IMR-90 (cell line): ENCODE measurements around the gene ATP5MC3. TPM values are rescaled to one million over a fixed set of nuclear protein-coding genes. Genes with fewer than 3 reads are reported as not detected.

Source experiments
- ATAC-seq: fragments of 200-7000 bp; cut with Tn5 transposase; 2 replicates; pipeline ENCODE4 v1.9.1; 2020; ENCODE audit warnings: low read depth, mild to moderate bottlenecking, moderate library complexity
- BruUV-seq: library from RNA; stranded (reverse); fragments of 400-500 nt; replicated peaks from 2 replicates; lab custom pipeline; 2021; lab: Mats Ljungman, UMichigan
- CTCF ChIA-PET: fragments of 300-600 bp; formaldehyde crosslinking; extraction: SDS; loops from one replicate; lab custom pipeline; 2021; ENCODE audit warnings: antibody characterized with exemption; lab: Yijun Ruan, JAX
- POLR2A ChIA-PET: fragments of 300-600 bp; sonication (Branson Sonifier 250); formaldehyde crosslinking; loops from one replicate; lab custom pipeline; 2022; ENCODE audit warnings: antibody characterized with exemption; ENCODE audit not compliant: unreplicated experiment; lab: Charles Lee
- DNase-seq: peaks from one replicate; pipeline ENCODE4 v3.0.0; 2013
- H2AFZ ChIP-seq: replicated peaks from 2 replicates; pipeline ENCODE3; 2013; ENCODE audit warnings: low read length, mild to moderate bottlenecking; ENCODE audit not compliant: poor library complexity
- H2AK5ac ChIP-seq: 2 replicates; pipeline ENCODE4 v1.6.1; 2013; ENCODE audit warnings: low read depth, low read length, inconsistent platforms
- H2AK9ac ChIP-seq: replicated peaks from 2 replicates; pipeline ENCODE3; 2013; ENCODE audit warnings: mild to moderate bottlenecking, low read depth, low read length, moderate library complexity; ENCODE audit not compliant: poor library complexity
- H2BK120ac ChIP-seq: 2 replicates; pipeline ENCODE4 v1.6.1; 2013; ENCODE audit warnings: low read depth, low read length, inconsistent platforms
- H2BK15ac ChIP-seq: 3 replicates; pipeline ENCODE4 v1.6.1; 2013; ENCODE audit warnings: low read depth, low read length, inconsistent platforms
- H2BK20ac ChIP-seq: 2 replicates; pipeline ENCODE4 v1.6.1; 2013; ENCODE audit warnings: low read depth, mild to moderate bottlenecking, inconsistent platforms, low read length, moderate library complexity
- H2BK5ac ChIP-seq: 2 replicates; pipeline ENCODE4 v1.6.1; 2013; ENCODE audit warnings: mild to moderate bottlenecking, low read depth, low read length, inconsistent platforms; ENCODE audit not compliant: poor library complexity, severe bottlenecking
- H3K14ac ChIP-seq: replicated peaks from 2 replicates; pipeline ENCODE4 v1.6.1; 2013; ENCODE audit warnings: low read depth, low read length, inconsistent platforms
- H3K18ac ChIP-seq: 2 replicates; pipeline ENCODE4 v1.6.1; 2013; ENCODE audit warnings: low read depth, low read length, control low read depth
- H3K23ac ChIP-seq: 2 replicates; pipeline ENCODE4 v1.6.1; 2013; ENCODE audit warnings: low read depth, low read length, inconsistent platforms
- H3K27ac ChIP-seq: 2 replicates; pipeline ENCODE4 v1.5.1; 2013; ENCODE audit warnings: mild to moderate bottlenecking, control low read depth, low read length; ENCODE audit not compliant: insufficient read depth
- H3K27me3 ChIP-seq: 2 replicates; pipeline ENCODE4 v1.6.1; 2013; ENCODE audit warnings: low read length; ENCODE audit not compliant: control insufficient read depth, insufficient read depth
- H3K36me3 ChIP-seq: 2 replicates; pipeline ENCODE4 v1.6.1; 2013; ENCODE audit warnings: low read length, mixed read lengths; ENCODE audit not compliant: control insufficient read depth, insufficient read depth
- H3K4ac ChIP-seq: 2 replicates; pipeline ENCODE4 v1.6.1; 2013; ENCODE audit warnings: low read depth, low read length, inconsistent platforms
- H3K4me1 ChIP-seq: 2 replicates; pipeline ENCODE4 v1.6.1; 2013; ENCODE audit warnings: low read length, mixed read lengths; ENCODE audit not compliant: control insufficient read depth, insufficient read depth
- H3K4me2 ChIP-seq: 2 replicates; pipeline ENCODE4 v1.6.1; 2013; ENCODE audit warnings: low read depth, mild to moderate bottlenecking, control low read depth, low read length, moderate library complexity
- H3K4me3 ChIP-seq: 2 replicates; pipeline ENCODE4 v1.5.1; 2013; ENCODE audit warnings: low read depth, mild to moderate bottlenecking, control low read depth, low read length, moderate library complexity; ENCODE audit not compliant: insufficient read depth
- H3K56ac ChIP-seq: 2 replicates; pipeline ENCODE4 v1.6.1; 2013; ENCODE audit warnings: low read length, inconsistent platforms; ENCODE audit not compliant: insufficient read depth; ENCODE audit errors: extremely low read depth
- H3K79me1 ChIP-seq, 2 experiments: 2 replicates each; pipeline ENCODE4 v1.6.1; 2013; ENCODE audit warnings: low read length in 2 of 2, inconsistent platforms in 1 of 2, low read depth in 1 of 2
- H3K9ac ChIP-seq: 2 replicates; pipeline ENCODE4 v1.6.1; 2013; ENCODE audit warnings: low read depth, low read length, control low read depth
- H3K9me1 ChIP-seq: 2 replicates; pipeline ENCODE4 v1.6.1; 2013; ENCODE audit warnings: low read length, inconsistent platforms; ENCODE audit not compliant: insufficient read depth
- H3K9me3 ChIP-seq: 2 replicates; pipeline ENCODE4 v1.6.1; 2013; ENCODE audit warnings: low read length; ENCODE audit not compliant: control insufficient read depth, insufficient read depth
- H4K20me1 ChIP-seq: 2 replicates; pipeline ENCODE4 v1.6.1; 2013; ENCODE audit warnings: low read length, inconsistent platforms; ENCODE audit not compliant: insufficient read depth
- H4K5ac ChIP-seq: 2 replicates; pipeline ENCODE4 v1.6.1; 2013; ENCODE audit warnings: mild to moderate bottlenecking, low read depth, low read length, control low read depth
- H4K8ac ChIP-seq, 2 experiments: 2 replicates each; pipeline ENCODE4 v1.6.1; 2013; ENCODE audit warnings: low read depth in 2 of 2, low read length in 2 of 2, control low read depth in 1 of 2, inconsistent platforms in 1 of 2
- H4K91ac ChIP-seq: 2 replicates; pipeline ENCODE4 v1.6.1; 2013; ENCODE audit warnings: low read depth, low read length, inconsistent platforms; ENCODE audit not compliant: insufficient read depth
- BHLHE40 ChIP-seq: fragments of 150-350 bp; IDR thresholded peaks from 2 replicates; pipeline ENCODE4 v1.6.1; 2016; ENCODE audit warnings: mild to moderate bottlenecking, low read depth, low read length
- CEBPB ChIP-seq: IDR thresholded peaks from 2 replicates; pipeline ENCODE4 v1.6.1; 2012; ENCODE audit warnings: low read depth, low read length, improper control_type of control experiment
- CHD1 ChIP-seq: IDR thresholded peaks from 2 replicates; pipeline ENCODE4 v1.6.1; 2012; ENCODE audit warnings: low read depth, low read length, improper control_type of control experiment
- FOS ChIP-seq: fragments of 150-350 bp; IDR thresholded peaks from 2 replicates; pipeline ENCODE4 v1.6.1; 2016; ENCODE audit warnings: low read depth, low read length
- MAFK ChIP-seq: IDR thresholded peaks from 2 replicates; pipeline ENCODE4 v1.6.1; 2012; ENCODE audit warnings: low read depth, low read length, improper control_type of control experiment
- MAZ ChIP-seq: IDR thresholded peaks from 2 replicates; pipeline ENCODE4 v1.6.1; 2012; ENCODE audit warnings: low read depth, mild to moderate bottlenecking, low read length, improper control_type of control experiment, moderate library complexity, borderline replicate concordance
- MXI1 ChIP-seq: IDR thresholded peaks from 2 replicates; pipeline ENCODE4 v1.6.1; 2012; ENCODE audit warnings: low read depth, mild to moderate bottlenecking, low read length, moderate library complexity, borderline replicate concordance
- NFE2L2 ChIP-seq: fragments of 150-350 bp; IDR thresholded peaks from 2 replicates; pipeline ENCODE4 v1.6.1; 2016; ENCODE audit warnings: low read depth, mild to moderate bottlenecking, low read length
- POLR2A ChIP-seq: IDR thresholded peaks from 2 replicates; pipeline ENCODE4 v1.6.1; 2012; ENCODE audit warnings: mild to moderate bottlenecking, low read depth, low read length
- RAD21 ChIP-seq: IDR thresholded peaks from 2 replicates; pipeline ENCODE4 v1.6.1; 2012; ENCODE audit warnings: low read length, improper control_type of control experiment
- RCOR1 ChIP-seq: IDR thresholded peaks from 2 replicates; pipeline ENCODE4 v1.6.1; 2012; ENCODE audit warnings: mild to moderate bottlenecking, low read length, improper control_type of control experiment; ENCODE audit not compliant: insufficient replicate concordance
- RFX5 ChIP-seq: IDR thresholded peaks from 2 replicates; pipeline ENCODE4 v1.8.0; 2012; ENCODE audit warnings: low read depth, mild to moderate bottlenecking, low read length, moderate library complexity
- SMC3 ChIP-seq: fragments of 150-350 bp; IDR thresholded peaks from 2 replicates; pipeline ENCODE4 v1.6.1; 2016; ENCODE audit warnings: low read depth, mild to moderate bottlenecking, antibody characterized with exemption, low read length, moderate library complexity
- WGBS, 2 experiments: methylation state at CpG; one replicate each; pipeline versions ENCODE4 v1.1.5 to v1.1.7; 2013; ENCODE audit warnings: missing lambda C conversion rate in 2 of 2; ENCODE audit not compliant: insufficient read length in 1 of 2; ENCODE audit errors: extremely low coverage in 2 of 2; 5-methylcytosine and 5-hydroxymethylcytosine counted together
- dilution Hi-C: fragments of 300-500 bp; cut with HindIII; formaldehyde crosslinking; loops from one replicate; pipeline ENCODE4 v1.14.3; 2018; ENCODE audit warnings: low sequenced_read_pairs; ENCODE audit not compliant: unreplicated experiment
- in situ Hi-C: fragments of 300-500 bp; cut with MboI; formaldehyde crosslinking; loops from 3 replicates; pipeline ENCODE4 v1.14.3; 2019; ENCODE audit warnings: low sequenced_read_pairs, inconsistent platforms, mixed read lengths
- intact Hi-C: fragments of 100-400 bp; cut with micrococcal nuclease; formaldehyde crosslinking; loops from 2 replicates; pipeline ENCODE4 v1.10.0; 2022
- polyA plus RNA-seq, 3 experiments: library from polyadenylated mRNA; depleted of rRNA; stranded (reverse); fragments of >200 nt; gene quantifications; 2 replicates each; pipeline ENCODE4 v1.2.3, GENCODE V29; 2012; ENCODE audit warnings: low replicate concordance in 1 of 3
- total RNA-seq: library from RNA; depleted of rRNA; stranded (reverse); fragments of >200 nt; gene quantifications from 2 replicates; pipeline ENCODE4 v1.2.3, GENCODE V29; 2012
- TF ChIP-seq, protein P1 (sequence below): fragments of 150-350 bp; IDR thresholded peaks from 2 replicates; pipeline ENCODE4 v1.6.1; 2017; ENCODE audit warnings: mild to moderate bottlenecking, antibody characterized with exemption, low read length, low read depth
- TF ChIP-seq, protein P2 (sequence below): fragments of 150-350 bp; IDR thresholded peaks from 2 replicates; pipeline ENCODE4 v1.6.1; 2016; ENCODE audit warnings: low read depth, mild to moderate bottlenecking, low read length, moderate library complexity, borderline replicate concordance
- TF ChIP-seq, protein P3 (sequence below): conservative IDR thresholded peaks from 2 replicates; pipeline ENCODE4 v1.5.1; 2012; ENCODE audit warnings: mild to moderate bottlenecking, low read depth, low read length, improper control_type of control experiment

Gene ATP5MC3
- total and polyA plus RNA-seq, 2 of the 4 experiments (the other 2 are of a cell fraction): 167 to 365 TPM

DNA sequence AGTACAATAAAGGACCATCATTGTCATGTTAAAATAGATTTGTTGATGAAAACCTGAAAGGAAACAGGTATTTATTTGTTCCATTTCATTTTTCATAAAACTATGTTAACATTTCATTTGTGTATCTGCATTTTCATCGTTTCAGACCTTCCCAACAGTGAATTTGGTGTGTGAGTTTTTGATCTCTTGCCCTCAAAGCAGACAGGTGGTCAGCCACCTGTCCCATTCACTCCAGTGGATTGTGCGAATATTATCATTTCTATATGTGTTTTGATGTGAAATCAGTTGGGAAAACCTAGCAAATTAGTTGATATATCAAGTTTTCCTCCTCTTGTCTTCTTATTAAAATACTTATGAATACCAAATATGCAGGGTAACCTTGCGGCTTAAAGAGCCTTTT, 25.4 kb upstream of the ATP5MC3 start:
- Histone ChIP-seq H3K36me3 (no peaks in the 10 kb centered on the region), H2AK5ac (no peak overlapping the region), H2BK5ac (no peak overlapping the region), H3K4ac (no peak overlapping the region), H3K4me2 (no peak overlapping the region), H3K4me3 (no peak overlapping the region), H3K9me1 (no peaks in the 10 kb centered on the region), H3K9me3 (no peaks in the 10 kb centered on the region), H4K20me1 (no peaks in the 10 kb centered on the region), H4K5ac (no peak overlapping the region), H3K14ac (no peak overlapping the region), H4K91ac (no peak overlapping the region), H2BK20ac (no peak overlapping the region), H3K27me3 (peaks cover 6% of the 10 kb centered on the region), H3K56ac (no peak overlapping the region), H3K27ac (no peak overlapping the region), H3K4me1 (no peaks in the 10 kb centered on the region), H2AK9ac (no peak overlapping the region), H2BK15ac (no peak overlapping the region), H2AFZ (no peak overlapping the region), H3K9ac (no peak overlapping the region), H3K79me1 (no peaks in the 10 kb centered on the region), H3K23ac (no peak overlapping the region), H4K8ac (no peak overlapping the region), H2BK120ac (no peak overlapping the region), H3K18ac (no peak overlapping the region)
- dilution Hi-C loops (no loop called here), intact Hi-C loops (no loop called here), in situ Hi-C loops (no loop called here)
- CTCF ChIA-PET: no interaction called here
- DNase-seq (no peak), ATAC-seq (no peak)
- TF ChIP-seq MAFK: no peak
- TF ChIP-seq, protein P1, sequence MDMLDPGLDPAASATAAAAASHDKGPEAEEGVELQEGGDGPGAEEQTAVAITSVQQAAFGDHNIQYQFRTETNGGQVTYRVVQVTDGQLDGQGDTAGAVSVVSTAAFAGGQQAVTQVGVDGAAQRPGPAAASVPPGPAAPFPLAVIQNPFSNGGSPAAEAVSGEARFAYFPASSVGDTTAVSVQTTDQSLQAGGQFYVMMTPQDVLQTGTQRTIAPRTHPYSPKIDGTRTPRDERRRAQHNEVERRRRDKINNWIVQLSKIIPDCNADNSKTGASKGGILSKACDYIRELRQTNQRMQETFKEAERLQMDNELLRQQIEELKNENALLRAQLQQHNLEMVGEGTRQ: no peak
- no peak for TF ChIP-seq RFX5
- no peak for TF ChIP-seq NFE2L2
- no peak for TF ChIP-seq RCOR1
- no peak for TF ChIP-seq CHD1
- TF ChIP-seq SMC3: no peak
- TF ChIP-seq RAD21: no peak
- TF ChIP-seq, protein P2, sequence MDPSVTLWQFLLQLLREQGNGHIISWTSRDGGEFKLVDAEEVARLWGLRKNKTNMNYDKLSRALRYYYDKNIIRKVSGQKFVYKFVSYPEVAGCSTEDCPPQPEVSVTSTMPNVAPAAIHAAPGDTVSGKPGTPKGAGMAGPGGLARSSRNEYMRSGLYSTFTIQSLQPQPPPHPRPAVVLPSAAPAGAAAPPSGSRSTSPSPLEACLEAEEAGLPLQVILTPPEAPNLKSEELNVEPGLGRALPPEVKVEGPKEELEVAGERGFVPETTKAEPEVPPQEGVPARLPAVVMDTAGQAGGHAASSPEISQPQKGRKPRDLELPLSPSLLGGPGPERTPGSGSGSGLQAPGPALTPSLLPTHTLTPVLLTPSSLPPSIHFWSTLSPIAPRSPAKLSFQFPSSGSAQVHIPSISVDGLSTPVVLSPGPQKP: no peak
- TF ChIP-seq CEBPB: no peak
- no peak for TF ChIP-seq FOS
- TF ChIP-seq BHLHE40: no peak
- TF ChIP-seq MXI1: no peak
- no peak for TF ChIP-seq MAZ
- TF ChIP-seq, protein P3, sequence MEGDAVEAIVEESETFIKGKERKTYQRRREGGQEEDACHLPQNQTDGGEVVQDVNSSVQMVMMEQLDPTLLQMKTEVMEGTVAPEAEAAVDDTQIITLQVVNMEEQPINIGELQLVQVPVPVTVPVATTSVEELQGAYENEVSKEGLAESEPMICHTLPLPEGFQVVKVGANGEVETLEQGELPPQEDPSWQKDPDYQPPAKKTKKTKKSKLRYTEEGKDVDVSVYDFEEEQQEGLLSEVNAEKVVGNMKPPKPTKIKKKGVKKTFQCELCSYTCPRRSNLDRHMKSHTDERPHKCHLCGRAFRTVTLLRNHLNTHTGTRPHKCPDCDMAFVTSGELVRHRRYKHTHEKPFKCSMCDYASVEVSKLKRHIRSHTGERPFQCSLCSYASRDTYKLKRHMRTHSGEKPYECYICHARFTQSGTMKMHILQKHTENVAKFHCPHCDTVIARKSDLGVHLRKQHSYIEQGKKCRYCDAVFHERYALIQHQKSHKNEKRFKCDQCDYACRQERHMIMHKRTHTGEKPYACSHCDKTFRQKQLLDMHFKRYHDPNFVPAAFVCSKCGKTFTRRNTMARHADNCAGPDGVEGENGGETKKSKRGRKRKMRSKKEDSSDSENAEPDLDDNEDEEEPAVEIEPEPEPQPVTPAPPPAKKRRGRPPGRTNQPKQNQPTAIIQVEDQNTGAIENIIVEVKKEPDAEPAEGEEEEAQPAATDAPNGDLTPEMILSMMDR: no peak
- TF ChIP-seq POLR2A: no peak
- no TSS peak for BruUV-seq
- POLR2A ChIA-PET: no interaction called here
- WGBS, 2 experiments: no CpG with 5 or more reads among the region's 3 CpGs
